GM12864 (cell line): ENCODE results near the gene VPS26B.

Experiments used
- DNase-seq: peaks from one replicate; pipeline ENCODE4 v3.0.0-alpha.2; 2011; ENCODE audit warnings: low read depth
- H3K4me3 ChIP-seq: 2 replicates; pipeline ENCODE4 v1.5.1; 2011; ENCODE audit warnings: mild to moderate bottlenecking, low read depth, low read length, control low read depth
- TF ChIP-seq, protein P1 (sequence below): IDR thresholded peaks from 2 replicates; pipeline ENCODE4 v1.5.1; 2011; ENCODE audit warnings: low read depth, mild to moderate bottlenecking, moderate library complexity, low read length, control low read depth, inconsistent platforms; ENCODE audit errors: missing control alignments

The VPS26B gene

DNA sequence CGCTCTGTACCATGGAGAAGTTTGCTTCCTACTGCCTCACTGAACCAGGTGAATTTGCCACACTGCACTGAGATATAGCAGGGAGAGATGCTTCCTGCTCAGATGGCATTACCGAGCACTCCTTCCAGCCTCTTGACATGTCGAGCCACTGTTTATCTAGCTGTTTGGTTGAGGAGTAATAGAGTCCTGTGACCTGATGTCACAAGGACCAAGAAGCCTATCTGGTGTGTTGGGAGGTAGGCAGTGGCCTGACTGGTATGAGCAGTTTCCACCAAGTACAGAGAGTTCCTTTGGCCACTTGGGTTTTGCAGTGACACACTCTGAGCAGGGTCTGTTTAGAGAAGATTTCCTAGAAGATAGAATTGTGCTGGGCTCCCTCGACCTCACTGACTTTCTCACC lies 34.1 kb downstream of the VPS26B start:
- DNase-seq, result no peak

DNA sequence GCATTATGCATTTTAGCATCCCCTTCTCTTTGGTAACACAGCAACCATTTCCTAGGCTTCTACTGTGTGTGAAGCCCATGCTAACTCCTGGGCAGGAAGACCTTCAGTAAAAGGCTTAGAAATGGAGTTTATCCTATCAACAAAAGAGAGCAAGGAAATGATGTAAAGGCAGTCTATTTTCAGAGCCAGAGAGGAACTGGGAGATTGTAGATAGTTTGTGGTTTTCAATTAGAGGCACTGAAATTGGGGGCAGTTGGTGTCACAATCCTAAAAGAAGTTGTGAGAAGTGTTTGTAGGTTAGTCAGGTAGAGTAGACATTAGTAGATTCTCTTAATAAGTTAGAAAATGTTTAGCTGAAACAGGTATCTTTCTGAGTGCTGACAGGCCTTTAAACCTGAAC lies 36.0 kb downstream of the VPS26B start:
- TF ChIP-seq, protein P1, sequence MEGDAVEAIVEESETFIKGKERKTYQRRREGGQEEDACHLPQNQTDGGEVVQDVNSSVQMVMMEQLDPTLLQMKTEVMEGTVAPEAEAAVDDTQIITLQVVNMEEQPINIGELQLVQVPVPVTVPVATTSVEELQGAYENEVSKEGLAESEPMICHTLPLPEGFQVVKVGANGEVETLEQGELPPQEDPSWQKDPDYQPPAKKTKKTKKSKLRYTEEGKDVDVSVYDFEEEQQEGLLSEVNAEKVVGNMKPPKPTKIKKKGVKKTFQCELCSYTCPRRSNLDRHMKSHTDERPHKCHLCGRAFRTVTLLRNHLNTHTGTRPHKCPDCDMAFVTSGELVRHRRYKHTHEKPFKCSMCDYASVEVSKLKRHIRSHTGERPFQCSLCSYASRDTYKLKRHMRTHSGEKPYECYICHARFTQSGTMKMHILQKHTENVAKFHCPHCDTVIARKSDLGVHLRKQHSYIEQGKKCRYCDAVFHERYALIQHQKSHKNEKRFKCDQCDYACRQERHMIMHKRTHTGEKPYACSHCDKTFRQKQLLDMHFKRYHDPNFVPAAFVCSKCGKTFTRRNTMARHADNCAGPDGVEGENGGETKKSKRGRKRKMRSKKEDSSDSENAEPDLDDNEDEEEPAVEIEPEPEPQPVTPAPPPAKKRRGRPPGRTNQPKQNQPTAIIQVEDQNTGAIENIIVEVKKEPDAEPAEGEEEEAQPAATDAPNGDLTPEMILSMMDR, result no peak
- DNase-seq, result no peak

More for the DNA sequence above, 34.1 kb downstream of the VPS26B start:
- no peak overlapping the region for H3K4me3 ChIP-seq
- TF ChIP-seq, protein P1, result no peak

DNA sequence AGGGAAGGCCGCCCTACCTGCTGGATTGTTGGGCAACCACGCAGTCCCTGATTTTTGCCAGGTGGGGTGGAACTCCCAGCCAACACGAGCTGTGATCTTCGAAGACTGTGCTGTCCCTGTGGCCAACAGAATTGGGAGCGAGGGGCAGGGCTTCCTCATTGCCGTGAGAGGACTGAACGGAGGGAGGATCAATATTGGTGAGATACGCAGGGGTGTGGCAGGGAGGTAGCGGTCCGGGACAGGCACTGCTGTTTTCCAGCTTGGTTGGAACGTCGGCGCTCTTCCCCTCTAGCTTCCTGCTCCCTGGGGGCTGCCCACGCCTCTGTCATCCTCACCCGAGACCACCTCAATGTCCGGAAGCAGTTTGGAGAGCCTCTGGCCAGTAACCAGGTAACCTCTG lies 36.5 kb downstream of the VPS26B start:
- no peak for DNase-seq
- TF ChIP-seq, protein P1, result no peak
- no peak overlapping the region for H3K4me3 ChIP-seq

More for the DNA sequence above, 36.0 kb downstream of the VPS26B start:
- H3K4me3 ChIP-seq, result no peak overlapping the region

DNA sequence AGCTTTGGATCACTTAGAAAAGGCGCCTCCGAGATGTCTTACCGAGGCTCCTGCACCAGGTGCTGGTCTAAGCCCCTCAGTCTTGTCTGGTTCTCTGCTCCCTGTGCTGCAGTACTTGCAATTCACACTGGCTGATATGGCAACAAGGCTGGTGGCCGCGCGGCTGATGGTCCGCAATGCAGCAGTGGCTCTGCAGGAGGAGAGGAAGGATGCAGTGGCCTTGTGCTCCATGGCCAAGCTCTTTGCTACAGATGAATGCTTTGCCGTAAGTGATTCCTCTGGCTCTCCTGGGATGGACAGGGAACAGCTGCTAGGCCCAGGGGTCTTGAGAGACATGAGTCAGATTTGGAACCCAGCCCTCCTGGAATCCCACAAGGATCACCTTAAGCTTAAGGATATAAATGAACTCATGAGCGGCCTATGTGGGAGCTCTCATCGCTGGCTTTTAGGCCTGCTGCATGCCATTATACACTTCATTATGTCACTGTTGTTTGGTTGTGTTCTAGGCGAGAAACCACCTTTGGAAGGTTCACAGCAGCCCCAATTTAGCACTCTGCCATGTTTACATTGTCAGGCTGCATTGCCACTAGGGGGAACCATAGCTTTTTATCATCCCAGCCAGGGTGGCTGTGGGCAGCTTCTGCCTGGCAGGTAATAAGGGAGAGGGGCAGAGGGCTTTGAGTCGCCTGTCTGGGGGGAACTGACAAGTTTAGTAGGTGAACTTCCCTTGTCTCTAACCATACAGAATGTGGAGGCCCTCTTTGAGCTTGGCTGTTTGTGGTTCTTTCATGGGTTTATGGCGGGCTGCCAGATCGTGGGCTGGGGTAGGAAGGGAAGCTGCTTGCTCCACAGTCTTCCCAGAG lies 37.4 kb downstream of the VPS26B start:
- DNase-seq, result no peak
- H3K4me3 ChIP-seq, result no peak overlapping the region
- TF ChIP-seq, protein P1, result peak; percentile 55

DNA sequence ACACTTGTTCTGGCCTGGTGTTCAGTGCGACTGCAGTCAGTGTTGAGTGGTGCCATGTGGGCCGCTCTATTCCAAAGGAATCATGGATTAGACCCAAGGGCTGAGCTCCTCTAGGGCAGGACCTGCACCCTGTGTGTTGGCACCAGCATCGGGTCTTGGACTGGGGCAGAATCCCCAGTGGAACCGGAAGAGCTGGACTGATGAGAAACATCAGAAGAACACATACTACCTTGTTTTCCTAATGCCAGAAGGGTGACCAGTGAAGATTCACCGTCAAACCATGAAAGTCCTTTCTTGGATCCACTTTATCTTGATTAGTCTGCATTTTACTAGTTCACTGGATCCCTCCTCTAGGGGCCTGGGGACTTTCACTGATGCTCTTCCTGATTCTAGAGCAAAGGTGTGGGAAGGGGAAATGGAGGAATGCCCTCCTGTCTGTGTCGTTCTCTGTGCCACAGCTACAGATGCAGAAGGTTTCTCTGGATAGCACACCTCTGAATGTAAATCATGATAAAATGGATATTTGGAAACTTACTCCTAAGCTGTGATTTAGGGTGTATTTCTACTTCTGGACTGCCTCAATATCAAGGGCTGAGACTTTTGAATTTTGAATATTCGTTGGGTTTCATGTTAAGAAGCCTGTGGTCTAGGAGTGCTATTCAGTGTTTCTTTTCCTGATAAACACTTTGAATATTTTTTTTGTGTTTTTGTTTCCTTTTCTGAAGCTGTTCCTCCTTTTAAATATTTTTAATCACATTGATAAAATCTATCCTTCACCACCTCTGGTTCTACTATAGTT lies 40.7 kb downstream of the VPS26B start:
- TF ChIP-seq, protein P1, result no peak
- H3K4me3 ChIP-seq, result no peak overlapping the region
- no peak for DNase-seq

DNA sequence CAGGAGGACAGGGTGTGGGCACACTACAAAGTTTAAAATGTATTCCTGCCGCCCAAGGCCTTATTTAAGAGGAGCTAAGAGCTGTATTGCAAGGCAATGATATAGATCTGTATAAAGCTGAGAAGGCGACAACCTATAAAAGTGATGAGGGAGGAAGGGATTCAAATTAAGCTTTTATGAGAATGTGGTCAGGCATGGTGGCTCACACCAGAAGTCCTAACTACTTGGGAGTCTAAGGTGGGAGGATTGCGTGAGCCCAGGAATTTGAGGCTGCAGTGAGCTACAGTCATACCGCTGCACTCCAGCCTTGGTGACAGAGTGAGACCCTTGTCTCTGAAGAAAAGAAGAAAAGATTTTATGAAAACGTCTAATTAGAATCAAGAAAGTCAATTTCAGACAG lies 42.0 kb downstream of the VPS26B start:
- TF ChIP-seq, protein P1, result no peak
- no peak for DNase-seq
- H3K4me3 ChIP-seq, result no peak overlapping the region
